HG03521 (cell line): ENCODE results near the gene CDPF1.
"Not testable (repeated sequence)": the region's sequence is repeated elsewhere in the genome, so short reads cannot be mapped to it uniquely, and the experiment has no call there.

ENCODE experiments used
- ATAC-seq: cut with Tn5 transposase; IDR thresholded peaks from one replicate; pipeline ENCODE4 v1.9.1; 2021; ENCODE audit warnings: mild to moderate bottlenecking, moderate library complexity; ENCODE audit not compliant: unreplicated experiment

Gene CDPF1

DNA sequence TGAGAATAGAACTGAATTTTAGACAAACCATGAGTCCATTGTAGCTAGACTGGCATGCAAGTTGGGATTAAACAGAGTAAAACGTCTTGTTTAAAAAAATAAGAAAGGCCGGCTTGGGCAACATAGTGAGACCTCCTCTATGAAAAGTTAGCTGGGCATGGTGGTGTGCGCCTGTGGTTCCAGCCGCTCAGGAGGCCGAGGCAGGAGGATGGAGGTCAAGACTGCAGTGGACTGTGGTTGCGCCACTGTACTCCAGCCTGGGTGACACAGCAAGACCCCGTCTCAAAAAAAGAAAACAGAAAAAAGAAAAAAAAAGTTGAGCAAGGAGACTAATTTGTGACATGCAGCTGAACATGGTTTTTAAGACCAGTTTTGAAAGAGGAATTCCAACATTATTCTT is 23.5 kb downstream of the CDPF1 start:
- no peak for ATAC-seq

DNA sequence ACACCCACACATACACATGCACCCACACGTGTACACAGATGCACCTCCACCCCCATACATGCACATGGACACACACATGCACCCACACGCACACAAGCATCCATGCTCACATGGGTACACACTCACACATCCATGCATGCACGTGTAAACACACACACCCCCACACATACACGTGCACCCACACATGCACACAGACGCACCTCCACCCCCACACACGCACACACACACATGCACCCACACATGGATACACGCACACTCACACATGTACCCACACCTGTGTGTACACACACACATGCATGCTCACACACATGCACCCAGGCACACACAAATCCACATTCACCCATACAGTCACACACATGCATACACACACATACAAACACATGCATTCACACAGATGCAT is 24.5 kb downstream of the CDPF1 start:
- no peak for ATAC-seq

- no peak for ATAC-seq
These were observed 25.2 kb downstream of the CDPF1 start for GRCh38 chr22:46224898-46225290.

- no peak for ATAC-seq
These were observed 25.8 kb downstream of the CDPF1 start for GRCh38 chr22:46224044-46224897.

DNA sequence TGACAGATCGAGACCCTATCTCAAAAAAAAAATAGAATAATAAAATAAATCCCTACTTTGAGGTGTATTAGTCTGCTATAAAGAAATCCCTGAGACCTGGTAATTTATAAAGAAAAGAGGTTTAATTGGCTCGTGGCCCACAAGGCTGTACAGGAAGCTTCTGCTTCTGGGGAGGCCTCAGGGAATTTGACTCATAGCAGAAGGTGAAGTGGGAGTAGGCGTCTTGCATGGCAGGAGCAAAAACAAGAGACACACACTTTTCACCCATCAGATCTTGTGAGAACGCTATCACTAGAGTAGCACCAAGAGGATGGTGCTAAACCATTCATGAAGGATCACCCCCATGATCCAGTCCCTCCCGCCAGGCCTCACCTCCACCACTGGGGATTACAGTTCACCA is 29.2 kb downstream of the CDPF1 start:
- ATAC-seq = no peak

GRCh38 chr22:46219636-46220035 is 30.5 kb downstream of the CDPF1 start:
- ATAC-seq = no peak

DNA sequence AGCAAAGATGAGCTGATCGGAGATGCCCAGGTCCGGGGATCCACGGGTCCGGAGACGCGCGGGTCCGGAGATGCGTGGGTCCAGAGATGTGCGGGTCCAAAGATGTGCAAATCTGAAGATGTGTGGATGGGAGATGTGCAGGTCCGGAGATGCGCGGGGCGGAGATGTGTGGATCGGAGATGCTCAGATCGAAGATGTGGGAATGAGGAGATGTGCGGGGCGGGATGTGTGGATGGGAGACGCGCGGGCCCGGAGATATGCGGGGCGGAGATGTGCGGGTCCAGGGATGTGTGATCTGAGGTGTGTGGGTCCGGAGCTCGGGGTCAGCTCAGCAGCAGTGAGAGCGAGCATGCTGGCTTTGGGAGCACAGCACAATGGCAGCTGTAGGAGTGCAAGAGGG is 35.5 kb downstream of the CDPF1 start:
- ATAC-seq = no peak

DNA sequence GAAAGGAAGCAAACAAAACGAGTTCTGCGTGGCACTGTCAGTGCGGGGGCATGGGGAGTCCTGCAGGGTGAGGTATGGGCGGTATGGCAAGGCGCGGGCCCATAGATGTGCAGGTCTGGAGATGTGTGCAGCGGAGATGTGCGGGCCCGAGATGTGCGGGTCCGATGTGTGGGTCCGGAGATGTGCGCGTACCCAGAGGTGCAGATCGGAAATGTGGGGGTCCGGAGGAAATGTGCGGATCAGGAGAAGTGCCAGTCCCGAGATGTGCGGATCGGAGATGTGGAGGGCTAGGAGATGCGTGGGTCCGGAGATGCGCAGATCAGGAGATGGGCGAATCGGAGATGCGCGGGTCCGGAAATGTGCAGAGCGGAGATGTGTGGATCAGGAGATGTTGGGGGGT is 35.9 kb downstream of the CDPF1 start:
- ATAC-seq = no peak

GRCh38 chr22:46213052-46213451 is 37.0 kb downstream of the CDPF1 start:
- no peak for ATAC-seq

GRCh38 chr22:46212195-46212594 is 37.9 kb downstream of the CDPF1 start:
- ATAC-seq = no peak

DNA sequence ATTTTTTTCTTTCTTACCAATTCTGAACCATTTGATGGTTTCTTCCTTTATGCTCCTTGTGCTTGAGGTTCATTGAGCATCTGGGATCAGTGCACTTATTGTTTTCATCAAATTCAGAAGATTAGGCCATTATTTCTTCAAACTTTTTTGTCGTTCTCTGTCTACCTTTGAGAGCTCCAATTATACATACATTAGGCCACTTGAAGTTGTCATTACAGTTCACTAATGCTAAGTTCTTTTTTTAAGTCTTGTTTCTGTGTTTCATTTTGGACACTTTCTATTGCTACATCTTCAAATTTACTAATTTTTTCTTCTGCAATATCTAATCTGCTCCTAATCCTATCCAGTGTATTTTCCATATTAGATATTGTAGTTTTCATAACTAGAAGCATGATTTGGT is 40.8 kb downstream of the CDPF1 start:
- ATAC-seq = no peak

- ATAC-seq = no peak
These were observed 46.5 kb downstream of the CDPF1 start for GRCh38 chr22:46203601-46203980.

- ATAC-seq = no peak
These were observed 47.0 kb downstream of the CDPF1 start for GRCh38 chr22:46202897-46203600.

DNA sequence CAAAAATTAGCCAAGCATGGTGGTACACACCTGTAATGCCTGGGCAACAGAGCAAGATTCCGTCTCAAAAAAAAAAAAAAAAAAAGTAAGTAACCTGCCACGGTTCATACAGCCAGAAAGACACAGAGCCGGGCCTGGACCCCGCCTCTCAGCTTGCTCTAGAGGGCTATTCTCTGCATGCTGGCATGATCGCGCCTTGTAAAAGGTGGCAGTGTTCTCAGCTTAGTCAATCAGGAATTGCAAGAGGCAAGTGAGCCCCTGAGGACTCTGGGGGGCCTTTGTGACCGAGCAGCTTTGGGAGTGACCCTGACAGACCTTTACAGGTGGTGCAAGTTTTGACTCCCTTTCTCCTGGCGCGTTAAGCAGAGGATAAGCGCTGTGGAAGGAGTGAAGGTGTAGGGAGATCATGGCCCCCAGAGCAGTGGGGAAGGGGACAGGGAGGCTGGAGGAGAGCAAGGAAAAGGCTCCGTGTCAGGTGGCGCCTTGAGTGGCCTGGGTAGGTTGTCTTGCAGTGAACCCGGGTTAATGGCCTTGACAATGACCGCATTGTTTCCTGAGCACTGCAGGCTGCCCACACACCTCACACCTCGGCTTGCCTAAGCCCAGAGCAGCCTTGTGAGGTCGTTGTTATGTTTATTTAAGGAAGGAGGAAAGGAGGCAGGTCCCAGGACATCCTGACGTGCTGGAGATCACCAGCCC is 48.9 kb downstream of the CDPF1 start:
- ATAC-seq = no peak

- ATAC-seq = not testable (repeated sequence)
These were observed 51.3 kb downstream of the CDPF1 start for GRCh38 chr22:46198806-46199205.

GRCh38 chr22:46198274-46198673 is 51.8 kb downstream of the CDPF1 start:
- ATAC-seq = no peak

DNA sequence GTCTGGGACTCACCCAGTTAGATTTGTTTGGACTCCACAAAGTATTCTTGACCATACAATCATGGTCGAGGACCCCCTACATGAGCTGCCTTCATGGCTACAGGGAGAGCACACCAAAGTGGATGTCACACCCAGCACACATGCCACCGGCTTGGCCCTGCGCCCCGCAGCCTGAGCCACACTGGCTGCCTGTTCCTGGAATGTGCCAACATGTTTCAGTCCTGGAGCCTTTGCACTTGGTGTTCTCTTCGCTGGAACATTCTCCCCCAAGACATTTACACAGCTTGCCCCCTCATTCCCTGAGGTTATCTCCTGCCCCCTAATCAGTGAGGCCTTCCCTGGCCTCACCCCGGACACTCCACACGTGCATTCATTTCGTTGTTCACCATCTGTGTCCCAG is 53.8 kb downstream of the CDPF1 start:
- no peak for ATAC-seq

- no peak for ATAC-seq
These were observed 54.5 kb downstream of the CDPF1 start for GRCh38 chr22:46195487-46196165.
